ENCODE measurements around the gene MAU2. TPM values are rescaled to one million over a fixed set of nuclear protein-coding genes. Genes with fewer than 3 reads are reported as not detected.

MAU2 gene
- total RNA-seq, 1 experiment from 2014 or later, result 48.4 TPM

DNA sequence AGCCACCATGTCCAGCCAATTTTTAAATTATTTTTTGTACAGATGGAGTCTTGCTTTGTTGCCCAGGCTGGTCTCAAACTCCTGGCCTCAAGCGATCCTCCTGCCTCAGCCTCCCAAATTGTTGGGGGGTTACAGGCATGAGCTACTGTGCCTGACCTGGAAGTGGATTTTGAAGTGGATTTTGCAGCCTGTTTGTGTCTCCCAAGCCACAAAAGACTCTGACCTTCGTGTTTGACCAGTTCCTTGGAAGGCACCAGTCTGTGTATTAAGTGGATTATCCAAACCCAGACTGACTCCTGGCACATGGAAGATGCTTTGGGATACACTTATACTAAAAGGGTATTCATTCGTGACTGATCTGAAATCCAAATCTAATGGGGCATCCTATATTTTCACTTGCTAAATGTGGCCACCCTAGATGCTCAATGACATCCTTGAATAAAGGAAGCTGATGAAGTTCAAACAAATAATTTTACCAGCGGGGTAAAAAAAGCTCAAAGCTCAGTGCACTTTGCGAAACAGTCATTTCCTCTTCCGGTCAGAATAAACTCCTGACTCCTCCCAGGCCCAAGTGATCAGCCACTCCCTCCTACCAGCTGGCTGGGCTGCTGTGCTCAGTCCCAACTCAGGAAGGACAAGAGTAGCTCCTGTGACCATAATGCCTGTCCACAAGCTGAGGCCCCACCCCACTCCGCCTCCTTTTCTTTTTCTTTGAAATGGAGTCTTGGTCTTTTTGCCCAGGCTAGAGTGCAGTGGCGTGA, 52.2 kb downstream of the MAU2 start:
- Histone ChIP-seq H2BK120ac (ENCODE audit: low read depth, low read length, poor library complexity, severe bottlenecking) (no peak overlapping the region), H3K79me2 (ENCODE audit: insufficient read depth, low read length) (no peaks in the 10 kb centered on the region), H3K23me2 (ENCODE audit: insufficient read length, low read depth, low read length, poor library complexity, severe bottlenecking) (no peaks in the 10 kb centered on the region), H2AFZ (ENCODE audit: low read length) (no peak overlapping the region), H4K8ac (replicated peaks; ENCODE audit: insufficient read length, low read depth, low read length) (no peak overlapping the region), H4K5ac (ENCODE audit: insufficient read length, low read depth, low read length) (no peak overlapping the region), H2BK5ac (ENCODE audit: insufficient read length, low read length) (no peak overlapping the region), H3K9ac (ENCODE audit: extremely low read depth, insufficient read length, low read length) (no peak overlapping the region), H2BK15ac (ENCODE audit: low read depth, low read length) (no peak overlapping the region), H3K4ac (ENCODE audit: low read depth, low read length) (no peak overlapping the region), H4K91ac (ENCODE audit: insufficient read length, low read depth, low read length) (no peak overlapping the region), H3T11ph (ENCODE audit: low read length) (no peak overlapping the region), H3K27me3 (ENCODE audit: insufficient read depth, low read length) (no peaks in the 10 kb centered on the region), H3K56ac (ENCODE audit: insufficient read length, low read depth, low read length) (no peak overlapping the region), H3K27ac (ENCODE audit: insufficient read length, low read depth, low read length) (no peak overlapping the region), H4K20me1 (ENCODE audit: control insufficient read depth, insufficient read depth, insufficient read length) (no peaks in the 10 kb centered on the region), H3K79me1 (ENCODE audit: insufficient read depth, low read depth, low read length, poor library complexity, severe bottlenecking) (no peaks in the 10 kb centered on the region), H3K4me2 (ENCODE audit: insufficient read depth, insufficient read length, low read length) (no peak overlapping the region), H3K9me3 (ENCODE audit: control insufficient read depth, low read depth, low read length) (no peaks in the 10 kb centered on the region), H2BK20ac (ENCODE audit: low read depth, low read length, poor library complexity, severe bottlenecking) (no peak overlapping the region), H3K14ac (ENCODE audit: insufficient read depth, low read length) (no peak overlapping the region), H2AK5ac (ENCODE audit: insufficient read length, low read length) (no peak overlapping the region), H3K18ac (ENCODE audit: insufficient read length, low read depth, low read length) (no peak overlapping the region), H2BK12ac (ENCODE audit: insufficient read length, low read depth, low read length) (no peak overlapping the region), H3K4me1 (ENCODE audit: insufficient read depth, low read length) (peaks cover 3% of the 10 kb centered on the region; the same call in 1 of the 2 replicates), H3K23ac (ENCODE audit: insufficient read length, low read depth, low read length) (no peak overlapping the region)
- Mint-ChIP-seq H3K9me3 (no peaks in the 10 kb centered on the region), H3K4me1 (peaks cover 8 to 9% of the 10 kb centered on the region in 2 experiments), H3K4me3 (no peak overlapping the region), H3K36me3 (ENCODE audit: insufficient read depth in 1 of 3, low read depth in 3 of 3) (no peaks in the 10 kb centered on the region), H3K27ac (no peak overlapping the region), H3K27me3 (ENCODE audit: low read depth) (no peaks in the 10 kb centered on the region)
- DNase-seq, result peak; percentile 72
- TF ChIP-seq, protein P1, sequence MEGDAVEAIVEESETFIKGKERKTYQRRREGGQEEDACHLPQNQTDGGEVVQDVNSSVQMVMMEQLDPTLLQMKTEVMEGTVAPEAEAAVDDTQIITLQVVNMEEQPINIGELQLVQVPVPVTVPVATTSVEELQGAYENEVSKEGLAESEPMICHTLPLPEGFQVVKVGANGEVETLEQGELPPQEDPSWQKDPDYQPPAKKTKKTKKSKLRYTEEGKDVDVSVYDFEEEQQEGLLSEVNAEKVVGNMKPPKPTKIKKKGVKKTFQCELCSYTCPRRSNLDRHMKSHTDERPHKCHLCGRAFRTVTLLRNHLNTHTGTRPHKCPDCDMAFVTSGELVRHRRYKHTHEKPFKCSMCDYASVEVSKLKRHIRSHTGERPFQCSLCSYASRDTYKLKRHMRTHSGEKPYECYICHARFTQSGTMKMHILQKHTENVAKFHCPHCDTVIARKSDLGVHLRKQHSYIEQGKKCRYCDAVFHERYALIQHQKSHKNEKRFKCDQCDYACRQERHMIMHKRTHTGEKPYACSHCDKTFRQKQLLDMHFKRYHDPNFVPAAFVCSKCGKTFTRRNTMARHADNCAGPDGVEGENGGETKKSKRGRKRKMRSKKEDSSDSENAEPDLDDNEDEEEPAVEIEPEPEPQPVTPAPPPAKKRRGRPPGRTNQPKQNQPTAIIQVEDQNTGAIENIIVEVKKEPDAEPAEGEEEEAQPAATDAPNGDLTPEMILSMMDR (conservative IDR thresholded peaks at IDR 0.05), result no peak
- WGBS (ENCODE audit: extremely low coverage, insufficient read length, low lambda C conversion rate), result no CpG with 5 or more reads among the region's 8 CpGs

Measured in H9 (cell line).